HG03521 (cell line): ENCODE measurements around the gene CFP.
A peak's percentile ranks its signal among the peaks of the same experiment; 100 is the strongest.
"Not testable (repeated sequence)": the region's sequence is repeated elsewhere in the genome, so short reads cannot be mapped to it uniquely, and the experiment has no call there.

ENCODE experiments used
- ATAC-seq: cut with Tn5 transposase; IDR thresholded peaks from one replicate; pipeline ENCODE4 v1.9.1; 2021; ENCODE audit warnings: mild to moderate bottlenecking, moderate library complexity; ENCODE audit not compliant: unreplicated experiment

CFP gene

GRCh38 chrX:47629419-47630200 is at the start of gene CFP:
CFP (minus strand) TSS chrX:47629930; CDS start chrX:47629844, 86 bp downstream.
- ATAC-seq = no peak

- not testable (repeated sequence) for ATAC-seq
Measured at GRCh38 chrX:47675959-47676859, 46.5 kb upstream of the CFP start.

GRCh38 chrX:47674776-47675175 is 45.0 kb upstream of the CFP start:
- no peak for ATAC-seq

GRCh38 chrX:47665797-47666196 is 36.1 kb upstream of the CFP start:
- not testable (repeated sequence) for ATAC-seq

GRCh38 chrX:47664737-47665136 is 35.0 kb upstream of the CFP start:
- no peak for ATAC-seq

- no peak for ATAC-seq
Measured at GRCh38 chrX:47662144-47662657, 32.5 kb upstream of the CFP start.

GRCh38 chrX:47661539-47661938 is 31.8 kb upstream of the CFP start:
- no peak for ATAC-seq

GRCh38 chrX:47659421-47659726 is 29.6 kb upstream of the CFP start:
- no peak for ATAC-seq

- ATAC-seq = peak; percentile 80
Measured at GRCh38 chrX:47658684-47659420, 29.1 kb upstream of the CFP start, which contains the start of gene UXT. UXT (minus strand) TSS chrX:47659180; CDS start chrX:47658927, 253 bp downstream.

- ATAC-seq = no peak
Measured at GRCh38 chrX:47658301-47658683, 28.6 kb upstream of the CFP start.

- ATAC-seq = no peak
Measured at GRCh38 chrX:47651043-47651905, 21.5 kb upstream of the CFP start.

GRCh38 chrX:47650164-47651042 is 20.7 kb upstream of the CFP start, which contains the start of gene ELK1:
ELK1 (minus strand) TSS chrX:47650563; CDS start chrX:47641441, 9,122 bp downstream.
- ATAC-seq = peak; percentile 91

- no peak for ATAC-seq
Measured at GRCh38 chrX:47649781-47650163, 20.0 kb upstream of the CFP start.

GRCh38 chrX:47649271-47649670 is 19.5 kb upstream of the CFP start:
- ATAC-seq = no peak

- ATAC-seq = no peak
Measured at GRCh38 chrX:47648376-47648775, 18.6 kb upstream of the CFP start.

GRCh38 chrX:47646636-47647035 is 16.9 kb upstream of the CFP start:
- no peak for ATAC-seq

GRCh38 chrX:47645530-47645929 is 15.8 kb upstream of the CFP start:
- ATAC-seq = no peak

- ATAC-seq = no peak
Measured at GRCh38 chrX:47644557-47645091, 14.9 kb upstream of the CFP start.

GRCh38 chrX:47643926-47644325 is 14.2 kb upstream of the CFP start:
- no peak for ATAC-seq
